T-helper 2 cell (primary cell): ENCODE measurements around the gene PFKFB3.
A peak's percentile ranks its signal among the peaks of the same experiment; 100 is the strongest.
"Not testable (repeated sequence)": the region's sequence is repeated elsewhere in the genome, so short reads cannot be mapped to it uniquely, and the experiment has no call there.

Source experiments
- DNase-seq, 5 experiments: peaks; one replicate each; pipeline versions ENCODE4 v3.0.0 to v3.0.0-alpha.2; 2012 to 2022

The PFKFB3 gene

GRCh38 chr10:6275022-6275997, 72.6 kb downstream of the PFKFB3 start:
- peak; percentile 42 to 94 (median 78) for DNase-seq

GRCh38 chr10:6276356-6276755, 73.6 kb downstream of the PFKFB3 start:
- no peak for DNase-seq

- DNase-seq = no peak
Observed at GRCh38 chr10:6278519-6279120, 75.9 kb downstream of the PFKFB3 start.

GRCh38 chr10:6279540-6280267, 77.0 kb downstream of the PFKFB3 start:
- no peak for DNase-seq

GRCh38 chr10:6280291-6280690, 77.6 kb downstream of the PFKFB3 start:
- peak in 1 of 5 experiments; percentile 33 for DNase-seq

GRCh38 chr10:6282454-6282958, 79.8 kb downstream of the PFKFB3 start:
- DNase-seq = no peak

GRCh38 chr10:6283655-6284054, 80.9 kb downstream of the PFKFB3 start:
- no peak for DNase-seq

- DNase-seq = not testable (repeated sequence)
Observed at GRCh38 chr10:6290621-6291020, 87.9 kb downstream of the PFKFB3 start.

GRCh38 chr10:6292741-6293151, 90.0 kb downstream of the PFKFB3 start:
- no peak for DNase-seq

GRCh38 chr10:6296425-6296824, 93.7 kb downstream of the PFKFB3 start:
- DNase-seq = peak in 1 of 5 experiments; percentile 25

GRCh38 chr10:6296828-6297251, 94.1 kb downstream of the PFKFB3 start:
- no peak for DNase-seq

- DNase-seq = no peak
Observed at GRCh38 chr10:6297522-6297921, 94.8 kb downstream of the PFKFB3 start.

GRCh38 chr10:6297951-6298381, 95.2 kb downstream of the PFKFB3 start:
- no peak for DNase-seq

- no peak for DNase-seq
Observed at GRCh38 chr10:6298428-6298827, 95.7 kb downstream of the PFKFB3 start.

- no peak for DNase-seq
Observed at GRCh38 chr10:6299234-6299633, 96.5 kb downstream of the PFKFB3 start.

- DNase-seq = no peak
Observed at GRCh38 chr10:6299743-6300105, 97.0 kb downstream of the PFKFB3 start.

GRCh38 chr10:6300106-6300783, 97.5 kb downstream of the PFKFB3 start:
- DNase-seq = peak in 2 of 5 experiments; percentile 69 to 84

GRCh38 chr10:6300784-6301460, 98.2 kb downstream of the PFKFB3 start:
- DNase-seq = no peak

- DNase-seq = no peak
Observed at GRCh38 chr10:6301488-6302075, 98.8 kb downstream of the PFKFB3 start.
